ENCODE data around the gene GBP3. TPM values are rescaled to one million over a fixed set of nuclear protein-coding genes. Genes with fewer than 3 reads are reported as not detected.
A peak's percentile ranks its signal among the peaks of the same experiment; 100 is the strongest.

Gene GBP3
- total RNA-seq (10 to 100 TPM; 20.6 to 47.8 TPM), polyA plus RNA-seq (10 to 100 TPM in 1 of 2 donors, 1 to 10 TPM in 1; 9.5 to 25.4 TPM)
- long read RNA-seq, donor 1, partial matches to known transcripts = 6 of 9 reads
- long read RNA-seq, donor 1, other reads (novel, unspliced or antisense) = 2 of 9 reads
- long read RNA-seq, donor 2, partial matches to known transcripts = 9 of 12 reads
- long read RNA-seq, donor 2, other reads (novel, unspliced or antisense) = 2 of 12 reads

- H3K4me3 ChIP-seq (ENCODE audit: low read length in 2 of 2) = peak within 1 kb of the TSS; percentile 85 to 95
- DNase-seq (no peak), ATAC-seq (ENCODE audit: low FRiP score) (peak; percentile 87)
- intact Hi-C loops (cut with DNase I) = loop anchor here in 1 of 2 donors (5.0 kb wide), 1 partner anchor 40 kb away; no protein-coding TSS in a partner anchor
- no peaks in the 10 kb centered on the region for H3K4me1 ChIP-seq (ENCODE audit: control insufficient read depth in 1 of 2, insufficient read depth in 2 of 2, low read length in 2 of 2)
- H3K9me3 ChIP-seq (ENCODE audit: control insufficient read depth, low read length) = peaks cover 1% of the 10 kb centered on the region
- no peaks in the 10 kb centered on the region for H3K27me3 ChIP-seq (ENCODE audit: control insufficient read depth in 1 of 2, insufficient read depth in 2 of 2, low read length in 1 of 2)
- WGBS, 2 donors = 13 to 21% methylated on average over 5 of the region's 5 CpGs
- H3K27ac ChIP-seq (ENCODE audit: low read depth in 1 of 2, low read length in 2 of 2) = peak within 1 kb of the TSS; percentile 70 to 99
- peaks cover 0 to 7% of the 10 kb centered on the region in 2 donors for H3K36me3 ChIP-seq (ENCODE audit: control insufficient read depth in 1 of 2, insufficient read depth in 2 of 2, low read length in 1 of 2)
These were observed at the start of gene GBP3 for GRCh38 chr1:89022167-89022959. Gene GBP3, minus strand, starts transcription at chr1:89022866. Its CDS starts 2,145 bp downstream, at chr1:89020721.

GRCh38 chr1:89070509-89070908, 47.8 kb upstream of the GBP3 start:
- no peak overlapping the region for H3K27ac ChIP-seq (ENCODE audit: low read depth in 1 of 2, low read length in 2 of 2)
- DNase-seq = no peak
- H3K36me3 ChIP-seq (ENCODE audit: control insufficient read depth in 1 of 2, insufficient read depth in 2 of 2, low read length in 1 of 2) = no peaks in the 10 kb centered on the region
- no peak overlapping the region for H3K4me3 ChIP-seq (ENCODE audit: low read length in 2 of 2)
- 89 to 90% methylated on average over 1 of the region's 1 CpG for WGBS, 2 donors
- no peaks in the 10 kb centered on the region for H3K4me1 ChIP-seq (ENCODE audit: control insufficient read depth in 1 of 2, insufficient read depth in 2 of 2, low read length in 2 of 2)
- no peaks in the 10 kb centered on the region for H3K27me3 ChIP-seq (ENCODE audit: control insufficient read depth in 1 of 2, insufficient read depth in 2 of 2, low read length in 1 of 2)
- ATAC-seq (ENCODE audit: low FRiP score) = peak; percentile 46
- no peaks in the 10 kb centered on the region for H3K9me3 ChIP-seq (ENCODE audit: control insufficient read depth, low read length)
- intact Hi-C loops (cut with DNase I) = no loop called here

- DNase-seq = no peak
These were observed 47.3 kb upstream of the GBP3 start for GRCh38 chr1:89069951-89070350.

GRCh38 chr1:89068291-89068690, 45.6 kb upstream of the GBP3 start:
- Histone ChIP-seq H3K36me3 (ENCODE audit: control insufficient read depth in 1 of 2, insufficient read depth in 2 of 2, low read length in 1 of 2) (no peaks in the 10 kb centered on the region), H3K4me3 (ENCODE audit: low read length in 2 of 2) (no peak overlapping the region), H3K9me3 (ENCODE audit: control insufficient read depth, low read length) (no peaks in the 10 kb centered on the region), H3K27ac (ENCODE audit: low read depth in 1 of 2, low read length in 2 of 2) (no peak overlapping the region), H3K4me1 (ENCODE audit: control insufficient read depth in 1 of 2, insufficient read depth in 2 of 2, low read length in 2 of 2) (no peaks in the 10 kb centered on the region), H3K27me3 (ENCODE audit: control insufficient read depth in 1 of 2, insufficient read depth in 2 of 2, low read length in 1 of 2) (no peaks in the 10 kb centered on the region)
- DNase-seq (no peak), ATAC-seq (ENCODE audit: low FRiP score) (no peak)
- intact Hi-C loops (cut with DNase I) = loop anchor here in 1 of 2 donors (5.0 kb wide), 1 partner anchor 71 kb away; no protein-coding TSS in a partner anchor

More at GRCh38 chr1:89069951-89070350, 47.3 kb upstream of the GBP3 start:
- Histone ChIP-seq H3K9me3 (ENCODE audit: control insufficient read depth, low read length) (no peaks in the 10 kb centered on the region), H3K36me3 (ENCODE audit: control insufficient read depth in 1 of 2, insufficient read depth in 2 of 2, low read length in 1 of 2) (no peaks in the 10 kb centered on the region), H3K27me3 (ENCODE audit: control insufficient read depth in 1 of 2, insufficient read depth in 2 of 2, low read length in 1 of 2) (no peaks in the 10 kb centered on the region), H3K4me1 (ENCODE audit: control insufficient read depth in 1 of 2, insufficient read depth in 2 of 2, low read length in 2 of 2) (no peaks in the 10 kb centered on the region), H3K27ac (ENCODE audit: low read depth in 1 of 2, low read length in 2 of 2) (no peak overlapping the region), H3K4me3 (ENCODE audit: low read length in 2 of 2) (peak overlapping the region in 1 of 2 donors; percentile 8)
- 81 to 84% methylated on average over 2 of the region's 2 CpGs for WGBS, 2 donors
- no peak for ATAC-seq (ENCODE audit: low FRiP score)
- intact Hi-C loops (cut with DNase I) = loop anchor here in 1 of 2 donors (5.0 kb wide), 1 partner anchor 73 kb away; no protein-coding TSS in a partner anchor

GRCh38 chr1:89065079-89065868, 42.6 kb upstream of the GBP3 start, which contains the start of gene GBP1:
Gene GBP1, minus strand, starts transcription at chr1:89065208. Its CDS starts 1,974 bp downstream, at chr1:89063234.
- Histone ChIP-seq H3K4me1 (ENCODE audit: control insufficient read depth in 1 of 2, insufficient read depth in 2 of 2, low read length in 2 of 2) (no peaks in the 10 kb centered on the region), H3K36me3 (ENCODE audit: control insufficient read depth in 1 of 2, insufficient read depth in 2 of 2, low read length in 1 of 2) (no peaks in the 10 kb centered on the region), H3K27me3 (ENCODE audit: control insufficient read depth in 1 of 2, insufficient read depth in 2 of 2, low read length in 1 of 2) (no peaks in the 10 kb centered on the region), H3K9me3 (ENCODE audit: control insufficient read depth, low read length) (no peaks in the 10 kb centered on the region), H3K27ac (ENCODE audit: low read depth in 1 of 2, low read length in 2 of 2) (peak within 1 kb of the TSS; percentile 15 to 98), H3K4me3 (ENCODE audit: low read length in 2 of 2) (peak within 1 kb of the TSS; percentile 94 to 98)
- no peak for DNase-seq
- intact Hi-C loops (cut with DNase I) = loop anchor here in 1 of 2 donors (5.0 kb wide), 1 partner anchor 68 kb away; no protein-coding TSS in a partner anchor
- peak; percentile 92 for ATAC-seq (ENCODE audit: low FRiP score)
- 13 to 18% methylated on average over 4 of the region's 4 CpGs for WGBS, 2 donors

- Histone ChIP-seq H3K9me3 (ENCODE audit: control insufficient read depth, low read length) (no peaks in the 10 kb centered on the region), H3K36me3 (ENCODE audit: control insufficient read depth in 1 of 2, insufficient read depth in 2 of 2, low read length in 1 of 2) (no peaks in the 10 kb centered on the region), H3K27ac (ENCODE audit: low read depth in 1 of 2, low read length in 2 of 2) (peak overlapping the region; percentile 15 to 64), H3K27me3 (ENCODE audit: control insufficient read depth in 1 of 2, insufficient read depth in 2 of 2, low read length in 1 of 2) (no peaks in the 10 kb centered on the region), H3K4me3 (ENCODE audit: low read length in 2 of 2) (peak overlapping the region; percentile 94 to 98), H3K4me1 (ENCODE audit: control insufficient read depth in 1 of 2, insufficient read depth in 2 of 2, low read length in 2 of 2) (no peaks in the 10 kb centered on the region)
- WGBS, 2 donors = 1% methylated on average over 4 of the region's 4 CpGs
- ATAC-seq (ENCODE audit: low FRiP score) = peak; percentile 66
- intact Hi-C loops (cut with DNase I) = loop anchor here (5.0 kb wide), 2 partner anchors 42 to 67 kb away; partner anchors contain the start of gene GBP3 (in 1 of the 2)
- no peak for DNase-seq
These were observed 42.0 kb upstream of the GBP3 start for GRCh38 chr1:89064632-89065031.

GRCh38 chr1:89063094-89063493, 40.4 kb upstream of the GBP3 start:
- H3K9me3 ChIP-seq (ENCODE audit: control insufficient read depth, low read length) = no peaks in the 10 kb centered on the region
- no peaks in the 10 kb centered on the region for H3K27me3 ChIP-seq (ENCODE audit: control insufficient read depth in 1 of 2, insufficient read depth in 2 of 2, low read length in 1 of 2)
- DNase-seq (no peak), ATAC-seq (ENCODE audit: low FRiP score) (no peak)
- H3K4me3 ChIP-seq (ENCODE audit: low read length in 2 of 2) = no peak overlapping the region
- H3K36me3 ChIP-seq (ENCODE audit: control insufficient read depth in 1 of 2, insufficient read depth in 2 of 2, low read length in 1 of 2) = peaks cover 0 to 2% of the 10 kb centered on the region in 2 donors
- no peak overlapping the region for H3K27ac ChIP-seq (ENCODE audit: low read depth in 1 of 2, low read length in 2 of 2)
- 79 to 86% methylated on average over 3 of the region's 3 CpGs for WGBS, 2 donors
- H3K4me1 ChIP-seq (ENCODE audit: control insufficient read depth in 1 of 2, insufficient read depth in 2 of 2, low read length in 2 of 2) = no peaks in the 10 kb centered on the region
- intact Hi-C loops (cut with DNase I) = loop anchor here in 1 of 2 donors (5.0 kb wide), 1 partner anchor 41 kb away; the partner anchor contains the start of gene GBP3

- DNase-seq = no peak
- Histone ChIP-seq H3K27me3 (ENCODE audit: control insufficient read depth in 1 of 2, insufficient read depth in 2 of 2, low read length in 1 of 2) (no peaks in the 10 kb centered on the region), H3K27ac (ENCODE audit: low read depth in 1 of 2, low read length in 2 of 2) (no peak overlapping the region), H3K9me3 (ENCODE audit: control insufficient read depth, low read length) (no peaks in the 10 kb centered on the region), H3K4me3 (ENCODE audit: low read length in 2 of 2) (no peak overlapping the region), H3K36me3 (ENCODE audit: control insufficient read depth in 1 of 2, insufficient read depth in 2 of 2, low read length in 1 of 2) (peaks cover 2 to 10% of the 10 kb centered on the region in 2 donors), H3K4me1 (ENCODE audit: control insufficient read depth in 1 of 2, insufficient read depth in 2 of 2, low read length in 2 of 2) (no peaks in the 10 kb centered on the region)
- ATAC-seq (ENCODE audit: low FRiP score) = no peak
- intact Hi-C loops (cut with DNase I) = loop anchor here in 1 of 2 donors (5.0 kb wide), 1 partner anchor 38 kb away; the partner anchor contains the start of gene GBP3
- WGBS, 2 donors = 66 to 77% methylated on average over 5 of the region's 5 CpGs
These were observed 37.4 kb upstream of the GBP3 start for GRCh38 chr1:89060091-89060490.
